Astrocyte (in vitro differentiated cells and primary cell): ENCODE results near the gene TPM4. TPM values are rescaled to one million over a fixed set of nuclear protein-coding genes. Genes with fewer than 3 reads are reported as not detected.

ENCODE experiments used
- DNase-seq: peaks from one replicate; pipeline ENCODE4 v3.0.0-alpha.2; 2010; ENCODE audit warnings: low read depth
- FAIRE-seq: peaks from 2 replicates; lab custom pipeline; 2011; peaks lifted over from hg19 to GRCh38; lab: Jason Lieb, UNC
- H2AFZ ChIP-seq: 2 replicates; pipeline ENCODE4 v1.6.0; 2012; ENCODE audit warnings: low read depth, low read length, inconsistent platforms
- H3K27ac ChIP-seq: 2 replicates; pipeline ENCODE4 v1.5.1; 2011; ENCODE audit warnings: low read depth, low read length, inconsistent platforms
- H3K27me3 ChIP-seq: 2 replicates; pipeline ENCODE4 v1.6.0; 2011; ENCODE audit warnings: low read length, inconsistent platforms; ENCODE audit not compliant: insufficient read depth
- H3K36me3 ChIP-seq: 2 replicates; pipeline ENCODE4 v1.5.1; 2011; ENCODE audit warnings: low read length, inconsistent platforms; ENCODE audit not compliant: insufficient read depth
- H3K4me1 ChIP-seq: 2 replicates; pipeline ENCODE4 v1.5.1; 2011; ENCODE audit warnings: low read length, inconsistent platforms; ENCODE audit not compliant: insufficient read depth
- H3K4me2 ChIP-seq: 2 replicates; pipeline ENCODE4 v1.6.0; 2012; ENCODE audit warnings: low read length, inconsistent platforms
- H3K4me3 ChIP-seq: 2 replicates; pipeline ENCODE4 v1.5.1; 2011; ENCODE audit warnings: low read depth, mild to moderate bottlenecking, low read length, inconsistent platforms; ENCODE audit not compliant: insufficient read depth
- H3K79me2 ChIP-seq: 2 replicates; pipeline ENCODE4 v1.6.0; 2012; ENCODE audit warnings: mild to moderate bottlenecking, low read length, inconsistent platforms; ENCODE audit not compliant: insufficient read depth
- H3K9ac ChIP-seq: 2 replicates; pipeline ENCODE4 v1.6.0; 2012; ENCODE audit warnings: mild to moderate bottlenecking, low read length, inconsistent platforms
- H3K9me3 ChIP-seq: 2 replicates; pipeline ENCODE4 v1.5.1; 2012; ENCODE audit warnings: low read depth, mild to moderate bottlenecking, low read length, inconsistent platforms; ENCODE audit not compliant: insufficient read depth
- H4K20me1 ChIP-seq: 2 replicates; pipeline ENCODE4 v1.6.0; 2012; ENCODE audit warnings: low read length, inconsistent platforms; ENCODE audit not compliant: insufficient read depth
- H3K27ac Mint-ChIP-seq: one replicate; pipeline ENCODE4 v1.8.0; 2021; ENCODE audit warnings: mild to moderate bottlenecking, mixed read lengths; ENCODE audit not compliant: unreplicated experiment
- H3K27me3 Mint-ChIP-seq: one replicate; pipeline ENCODE4 v1.8.0; 2021; ENCODE audit warnings: low read depth, mixed read lengths; ENCODE audit not compliant: unreplicated experiment
- H3K36me3 Mint-ChIP-seq: one replicate; pipeline ENCODE4 v1.8.0; 2021; ENCODE audit warnings: low read depth, mixed read lengths; ENCODE audit not compliant: unreplicated experiment
- H3K4me1 Mint-ChIP-seq: one replicate; pipeline ENCODE4 v1.8.0; 2021; ENCODE audit warnings: low read depth, mixed read lengths; ENCODE audit not compliant: unreplicated experiment
- H3K4me3 Mint-ChIP-seq: one replicate; pipeline ENCODE4 v1.8.0; 2021; ENCODE audit warnings: mild to moderate bottlenecking, moderate library complexity, mixed read lengths; ENCODE audit not compliant: unreplicated experiment
- H3K9me3 Mint-ChIP-seq: one replicate; pipeline ENCODE4 v1.8.0; 2021; ENCODE audit warnings: mild to moderate bottlenecking, mixed read lengths; ENCODE audit not compliant: unreplicated experiment
- CTCF ChIP-seq: IDR thresholded peaks from 2 replicates; pipeline ENCODE4 v1.5.1; 2011; ENCODE audit warnings: low read depth, mild to moderate bottlenecking, inconsistent platforms, low read length, moderate library complexity; ENCODE audit not compliant: insufficient read depth
- EZH2 ChIP-seq: IDR thresholded peaks from 2 replicates; pipeline ENCODE4 v1.6.1; 2012; ENCODE audit warnings: mild to moderate bottlenecking, low read length, inconsistent platforms; ENCODE audit not compliant: insufficient read depth
- total RNA-seq: library from RNA; stranded (reverse); gene quantifications from 2 replicates; pipeline ENCODE4 v1.2.1, GENCODE V29; 2021

TPM4 gene
- total RNA-seq, 1 donor from 2014 or later = 811 TPM

- peaks cover 27% of the 10 kb centered on the region for H3K36me3 Mint-ChIP-seq
These were observed 50.8 kb downstream of the TPM4 start for GRCh38 chr19:16127080-16127479.

GRCh38 chr19:16127776-16128371 is 51.6 kb downstream of the TPM4 start:
- no peak overlapping the region for H3K4me3 ChIP-seq
- no peak for FAIRE-seq
- peaks cover 21% of the 10 kb centered on the region for H3K36me3 ChIP-seq

More at GRCh38 chr19:16127080-16127479, 50.8 kb downstream of the TPM4 start:
- Histone ChIP-seq H3K4me2 (no peak overlapping the region), H3K4me3 (no peak overlapping the region), H3K27ac (no peak overlapping the region), H3K4me1 (no peaks in the 10 kb centered on the region), H4K20me1 (peaks cover 23% of the 10 kb centered on the region), H3K27me3 (no peaks in the 10 kb centered on the region), H3K36me3 (peaks cover 24% of the 10 kb centered on the region), H3K9ac (no peak overlapping the region), H2AFZ (no peak overlapping the region), H3K79me2 (no peaks in the 10 kb centered on the region), H3K9me3 (no peaks in the 10 kb centered on the region)
- FAIRE-seq (no peak), DNase-seq (no peak)
- no peaks in the 10 kb centered on the region for H3K4me1 Mint-ChIP-seq
- H3K4me3 Mint-ChIP-seq = peak overlapping the region; percentile 40
- H3K27ac Mint-ChIP-seq = no peak overlapping the region
- TF ChIP-seq EZH2 (no peak), CTCF (no peak)
- H3K27me3 Mint-ChIP-seq = no peaks in the 10 kb centered on the region
- H3K9me3 Mint-ChIP-seq = peaks cover 3% of the 10 kb centered on the region

More at GRCh38 chr19:16127776-16128371, 51.6 kb downstream of the TPM4 start:
- Histone ChIP-seq H3K4me2 (no peak overlapping the region), H3K79me2 (no peaks in the 10 kb centered on the region), H3K9ac (no peak overlapping the region), H3K4me1 (no peaks in the 10 kb centered on the region), H3K27me3 (no peaks in the 10 kb centered on the region), H4K20me1 (peaks cover 21% of the 10 kb centered on the region), H2AFZ (no peak overlapping the region), H3K27ac (no peak overlapping the region), H3K9me3 (no peaks in the 10 kb centered on the region)
- TF ChIP-seq EZH2 (no peak), CTCF (no peak)
- H3K9me3 Mint-ChIP-seq = peaks cover 3% of the 10 kb centered on the region
- peaks cover 30% of the 10 kb centered on the region for H3K36me3 Mint-ChIP-seq
- H3K4me1 Mint-ChIP-seq = no peaks in the 10 kb centered on the region
- H3K27me3 Mint-ChIP-seq = no peaks in the 10 kb centered on the region
- no peak for DNase-seq
- H3K4me3 Mint-ChIP-seq = no peak overlapping the region
- no peak overlapping the region for H3K27ac Mint-ChIP-seq
